T-helper 2 cell (primary cell): ENCODE results near the gene SOX8.
"Not testable (repeated sequence)": the region's sequence is repeated elsewhere in the genome, so short reads cannot be mapped to it uniquely, and the experiment has no call there.

Experiments used
- DNase-seq, 5 experiments: peaks; one replicate each; pipeline versions ENCODE4 v3.0.0 to v3.0.0-alpha.2; 2012 to 2022
- total RNA-seq, 2 donors: gene quantifications; one replicate each; lab custom pipeline; 2026; lab: John Stamatoyannopoulos, UW

SOX8 gene
- 3.8 to 9.7 reads per million in 2 donors for total RNA-seq

- no peak for DNase-seq
These were observed at the start of gene SOX8 for GRCh38 chr16:981695-982144. Gene SOX8 (plus strand): TSS chr16:981770. CDS start chr16:981923, 153 bp downstream.

GRCh38 chr16:932831-933330, 48.7 kb upstream of the SOX8 start:
- DNase-seq, result no peak

- DNase-seq, result no peak
These were observed 48.0 kb upstream of the SOX8 start for GRCh38 chr16:933581-933980.

GRCh38 chr16:934178-934577, 47.4 kb upstream of the SOX8 start:
- no peak for DNase-seq

- no peak for DNase-seq
These were observed 45.9 kb upstream of the SOX8 start for GRCh38 chr16:935684-936083.

- no peak for DNase-seq
These were observed 44.3 kb upstream of the SOX8 start for GRCh38 chr16:937311-937710.

GRCh38 chr16:937723-938122, 43.8 kb upstream of the SOX8 start:
- DNase-seq, result no peak

- DNase-seq, result no peak
These were observed 43.4 kb upstream of the SOX8 start for GRCh38 chr16:938136-938535.

- no peak for DNase-seq
These were observed 42.8 kb upstream of the SOX8 start for GRCh38 chr16:938752-939151.

- DNase-seq, result no peak
These were observed 42.3 kb upstream of the SOX8 start for GRCh38 chr16:939311-939710.

- no peak for DNase-seq
These were observed 41.6 kb upstream of the SOX8 start for GRCh38 chr16:939941-940340.

- no peak for DNase-seq
These were observed 39.0 kb upstream of the SOX8 start for GRCh38 chr16:942436-943060.

GRCh38 chr16:943971-944370, 37.6 kb upstream of the SOX8 start:
- no peak for DNase-seq

- no peak for DNase-seq
These were observed 36.1 kb upstream of the SOX8 start for GRCh38 chr16:945271-946047.

- DNase-seq, result no peak
These were observed 35.5 kb upstream of the SOX8 start for GRCh38 chr16:946048-946395.

GRCh38 chr16:947255-947921, 34.2 kb upstream of the SOX8 start:
- DNase-seq, result no peak

- DNase-seq, result not testable (repeated sequence)
These were observed 33.7 kb upstream of the SOX8 start for GRCh38 chr16:947922-948303.

- not testable (repeated sequence) for DNase-seq
These were observed 32.8 kb upstream of the SOX8 start for GRCh38 chr16:948767-949166.

- not testable (repeated sequence) for DNase-seq
These were observed 30.6 kb upstream of the SOX8 start for GRCh38 chr16:950733-951573.

GRCh38 chr16:951660-952301, 29.8 kb upstream of the SOX8 start:
- no peak for DNase-seq

GRCh38 chr16:952321-952720, 29.2 kb upstream of the SOX8 start:
- no peak for DNase-seq

GRCh38 chr16:953818-954217, 27.8 kb upstream of the SOX8 start:
- not testable (repeated sequence) for DNase-seq
